Stimulated activated CD8-positive, alpha-beta memory T cell treated with anti-CD3 and anti-CD28 coated beads, Interleukin-12 subunit alpha, Interleukin-12 subunit beta, amount 100 ng/mL, for 4 hours (primary cell): Measurements from ENCODE around the gene MT1X.
A peak's percentile ranks its signal among the peaks of the same experiment; 100 is the strongest.
"Not testable (repeated sequence)": the region's sequence is repeated elsewhere in the genome, so short reads cannot be mapped to it uniquely, and the experiment has no call there.

ENCODE experiments used
- DNase-seq: peaks from one replicate; pipeline ENCODE4 v3.0.0-alpha.2; 2020; ENCODE audit warnings: low read depth

Gene MT1X

DNA sequence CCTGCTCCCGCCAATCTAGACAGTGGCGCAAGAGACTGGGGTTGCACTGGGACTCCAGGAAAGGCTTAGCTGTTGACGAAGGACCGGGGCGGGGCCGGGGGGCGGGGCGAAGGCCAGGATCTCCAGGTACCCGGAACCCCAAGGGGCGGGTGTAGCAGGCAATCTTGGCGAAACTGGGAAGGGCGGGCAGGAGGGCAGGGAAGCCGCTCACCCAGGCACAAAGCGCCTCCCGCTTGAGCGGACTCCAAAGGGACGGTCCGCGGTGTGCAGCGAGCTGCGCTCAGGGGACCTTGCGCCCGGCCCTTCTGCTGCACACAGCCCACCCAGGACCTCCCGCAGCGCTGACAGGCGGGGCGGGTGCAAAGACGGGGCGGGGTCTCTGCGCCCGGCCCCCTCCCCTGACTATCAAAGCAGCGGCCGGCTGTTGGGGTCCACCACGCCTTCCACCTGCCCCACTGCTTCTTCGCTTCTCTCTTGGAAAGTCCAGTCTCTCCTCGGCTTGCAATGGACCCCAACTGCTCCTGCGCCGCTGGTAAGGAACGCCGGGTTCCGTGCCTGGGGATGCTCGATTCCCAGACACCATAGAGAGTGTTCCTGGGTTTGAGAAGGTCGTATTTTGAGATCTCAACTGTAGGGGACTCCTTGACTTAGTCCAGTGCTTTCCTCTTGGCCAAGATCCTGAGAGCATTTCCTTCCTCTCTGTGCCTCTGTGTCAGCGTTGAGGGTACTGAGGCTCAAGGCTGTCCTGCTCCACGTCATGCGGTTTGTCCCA lies 24.5 kb upstream of the MT1X start, which contains the start of gene MT1F:
MT1F (plus strand) TSS at position 405 of the 772 bp plus-strand sequence; CDS start at position 505, 100 bp downstream.
- DNase-seq, result peak; percentile 42

- DNase-seq, result no peak
Measured at GRCh38 chr16:56658327-56658875, 23.9 kb upstream of the MT1X start.

DNA sequence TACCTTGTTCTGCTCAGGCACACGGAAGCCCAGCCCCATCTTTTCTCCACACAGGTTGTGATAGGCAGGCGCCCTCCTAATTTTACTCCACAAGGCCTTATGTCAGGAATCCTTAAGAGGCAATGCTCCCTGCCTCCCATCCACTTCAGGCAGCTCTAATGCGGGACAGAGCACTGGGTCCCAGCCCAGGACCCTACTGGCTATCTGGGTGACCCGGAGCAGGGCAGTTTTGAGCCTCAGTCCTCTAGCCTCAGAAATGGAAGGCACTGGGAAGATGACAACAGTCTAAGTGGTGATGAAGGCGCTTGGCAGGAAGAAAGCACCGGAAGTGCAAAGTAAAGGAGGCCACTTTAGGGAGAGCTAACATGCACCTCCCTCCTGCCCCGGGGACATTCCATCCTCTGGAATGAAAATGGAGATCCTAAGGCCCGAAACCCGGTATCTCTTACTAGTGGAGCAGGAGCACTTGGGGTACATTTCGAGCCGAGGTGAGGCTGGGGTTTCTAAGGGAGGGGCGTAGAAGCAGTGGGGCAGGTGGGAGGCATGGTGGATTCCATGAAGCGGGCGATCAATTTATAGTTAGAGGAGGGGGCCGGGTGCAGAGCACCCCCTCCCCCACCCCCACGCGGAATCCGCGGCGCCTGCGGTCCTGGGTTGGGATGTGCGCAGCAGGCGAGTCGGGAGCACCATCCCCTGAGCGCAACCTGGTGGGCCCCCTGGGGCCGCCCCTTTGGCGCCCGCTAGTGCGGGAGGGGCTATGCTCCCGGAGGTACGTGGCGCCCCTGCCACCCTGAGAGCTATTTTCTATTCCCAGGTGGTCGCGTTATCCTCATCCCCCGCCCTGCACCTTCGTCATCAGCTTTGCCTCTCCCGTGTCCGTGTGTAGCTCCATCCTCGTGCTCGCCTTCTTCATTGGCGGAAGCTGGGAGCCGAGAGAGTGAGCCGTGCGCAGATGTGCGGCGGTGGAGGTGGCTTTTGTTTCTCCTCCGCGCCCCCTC lies 19.6 kb upstream of the MT1X start:
- no peak for DNase-seq

- no peak for DNase-seq
Measured at GRCh38 chr16:56664506-56664905, 17.8 kb upstream of the MT1X start.

DNA sequence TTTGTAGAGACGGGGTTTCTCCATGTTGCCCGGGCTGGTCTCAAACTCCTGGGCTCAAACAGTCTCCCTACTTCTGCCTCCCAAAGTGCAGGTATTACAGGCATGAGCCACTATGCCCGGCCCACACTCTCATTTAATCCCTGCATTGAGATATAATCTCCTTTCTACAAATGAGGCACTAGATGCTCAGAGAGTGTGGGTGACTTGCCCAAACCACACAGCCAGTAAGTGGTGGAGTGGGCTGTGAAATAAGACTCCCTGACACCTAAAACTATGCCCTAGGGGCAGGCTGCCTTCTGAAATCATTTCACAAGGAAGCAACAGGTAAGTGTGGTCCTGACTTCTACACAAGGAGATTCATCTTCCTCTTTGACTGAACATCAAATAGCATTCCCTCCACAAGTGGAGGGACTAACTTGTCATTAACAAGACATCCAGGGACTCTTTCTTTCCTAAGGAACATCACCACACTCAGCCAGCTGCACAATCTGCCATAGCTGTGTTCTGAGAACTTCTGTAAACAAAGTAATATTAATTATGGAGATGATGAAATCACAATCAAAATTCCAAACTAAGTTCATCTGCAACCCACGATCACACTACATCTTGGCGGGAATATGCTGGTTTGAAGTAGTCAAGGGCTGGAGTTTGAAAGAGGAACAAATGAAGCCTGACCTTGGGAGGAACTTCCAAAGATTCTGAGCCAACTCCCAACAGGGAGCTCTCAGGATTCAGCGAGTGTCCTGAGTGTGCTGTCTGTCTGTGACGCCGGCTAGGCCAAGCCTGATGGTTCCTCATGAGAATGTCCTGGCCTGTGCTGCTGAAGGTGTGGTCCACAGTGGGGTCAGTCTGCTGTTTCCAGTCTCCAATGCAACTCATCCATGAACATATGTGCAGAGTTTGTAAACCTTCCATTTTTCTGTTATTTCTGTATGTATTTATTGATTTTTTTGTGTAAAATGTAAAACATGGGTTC lies 16.7 kb upstream of the MT1X start:
- not testable (repeated sequence) for DNase-seq

- no peak for DNase-seq
Measured at GRCh38 chr16:56667581-56668571, 14.4 kb upstream of the MT1X start, which contains the start of gene MT1G. TSS of gene MT1G (minus strand) at chr16:56668065. CDS start at chr16:56667993, 72 bp downstream.

DNA sequence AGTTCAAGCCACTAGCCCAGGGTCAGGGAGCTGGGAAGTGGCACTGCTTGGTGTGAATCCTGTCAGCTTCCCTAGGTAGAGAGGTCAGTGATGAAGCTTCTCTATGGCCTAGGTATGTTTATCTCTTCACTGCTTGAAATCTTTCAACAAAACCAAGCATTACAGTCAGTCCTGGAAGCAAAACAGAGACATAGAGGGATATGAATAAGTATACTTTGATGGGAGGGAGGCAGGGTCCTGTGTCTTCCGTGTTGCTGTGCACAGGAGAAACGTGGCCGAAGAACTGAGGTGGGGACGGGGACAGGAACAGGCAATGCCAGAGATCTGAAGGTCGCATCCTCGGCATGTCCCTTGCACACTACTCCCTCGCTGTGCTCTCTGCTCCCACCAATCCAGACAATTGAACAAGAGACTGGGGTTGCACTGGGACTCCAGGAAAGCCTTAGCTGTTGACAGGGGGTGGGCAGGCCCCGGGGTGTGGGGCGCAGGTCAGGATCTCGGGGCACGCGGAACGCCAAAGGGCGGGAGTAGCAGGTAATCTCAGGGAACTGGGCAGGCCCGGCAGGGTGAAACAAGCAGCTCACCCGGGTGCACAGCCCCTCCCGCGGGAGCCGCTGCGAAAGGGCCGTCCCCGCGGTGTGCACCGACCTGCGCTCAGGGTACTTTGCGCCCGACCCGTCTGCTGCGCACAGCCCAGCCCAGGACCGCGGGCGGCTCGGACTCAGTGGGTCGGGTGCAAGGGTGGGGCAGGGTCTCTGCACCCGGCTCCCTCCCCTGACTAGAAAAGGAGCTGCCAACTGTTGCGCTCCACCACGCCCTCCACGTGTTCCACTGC lies 13.0 kb upstream of the MT1X start, which contains the start of gene MT1H:
MT1H (plus strand) TSS at position 810 of the 835 bp plus-strand sequence. CDS start 71 bp downstream, outside the sequence.
- no peak for DNase-seq

DNA sequence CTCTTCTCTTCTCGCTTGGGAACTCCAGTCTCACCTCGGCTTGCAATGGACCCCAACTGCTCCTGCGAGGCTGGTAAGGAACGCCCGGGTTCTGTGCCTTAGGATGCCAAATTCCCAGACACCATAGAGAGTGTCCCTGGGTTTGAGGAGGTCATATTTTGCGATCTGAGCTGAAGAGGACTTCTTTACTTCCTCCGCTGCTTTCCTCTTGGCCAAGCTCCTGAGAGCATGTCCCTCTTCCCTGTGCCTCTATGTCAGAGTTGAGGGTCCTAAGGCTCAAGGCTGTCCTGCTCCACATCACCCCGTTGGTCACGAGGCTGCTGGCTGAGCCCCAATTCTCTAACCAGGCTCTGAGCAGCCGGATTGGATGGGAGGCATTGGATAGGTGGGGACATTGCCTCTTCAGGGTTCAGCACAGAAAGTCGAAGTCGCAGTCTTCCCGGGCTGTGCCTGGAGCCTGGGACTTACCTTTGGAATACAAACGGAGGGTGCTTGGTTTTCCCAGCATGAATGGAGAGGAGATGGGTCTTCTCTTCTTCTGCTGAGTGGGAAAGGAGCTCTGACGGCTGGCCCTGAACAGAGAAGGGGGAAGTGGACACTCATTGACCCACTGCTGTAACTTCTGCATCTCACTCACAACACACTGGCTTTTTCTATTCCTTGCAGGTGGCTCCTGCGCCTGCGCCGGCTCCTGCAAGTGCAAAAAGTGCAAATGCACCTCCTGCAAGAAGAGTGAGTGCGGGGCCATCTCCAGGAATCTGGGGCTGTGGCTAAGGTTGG lies 12.2 kb upstream of the MT1X start:
- no peak for DNase-seq

DNA sequence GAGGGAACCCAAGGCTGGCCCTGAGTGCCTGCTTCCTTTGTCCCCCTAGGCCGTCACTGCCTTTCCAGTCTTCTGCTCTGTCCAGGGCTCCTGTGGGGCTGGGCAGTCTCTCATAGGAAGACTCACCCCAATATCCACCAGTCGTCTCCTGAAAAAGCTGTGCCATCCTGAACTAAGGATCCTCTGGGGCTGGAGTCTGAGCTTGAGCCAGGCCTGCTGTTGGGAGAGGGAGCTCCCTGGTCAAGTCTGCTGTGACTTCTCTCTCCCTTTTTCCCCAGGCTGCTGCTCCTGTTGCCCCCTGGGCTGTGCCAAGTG lies 11.7 kb upstream of the MT1X start:
- no peak for DNase-seq

- DNase-seq, result not testable (repeated sequence)
Measured at GRCh38 chr16:56671691-56672090, 10.6 kb upstream of the MT1X start.

DNA sequence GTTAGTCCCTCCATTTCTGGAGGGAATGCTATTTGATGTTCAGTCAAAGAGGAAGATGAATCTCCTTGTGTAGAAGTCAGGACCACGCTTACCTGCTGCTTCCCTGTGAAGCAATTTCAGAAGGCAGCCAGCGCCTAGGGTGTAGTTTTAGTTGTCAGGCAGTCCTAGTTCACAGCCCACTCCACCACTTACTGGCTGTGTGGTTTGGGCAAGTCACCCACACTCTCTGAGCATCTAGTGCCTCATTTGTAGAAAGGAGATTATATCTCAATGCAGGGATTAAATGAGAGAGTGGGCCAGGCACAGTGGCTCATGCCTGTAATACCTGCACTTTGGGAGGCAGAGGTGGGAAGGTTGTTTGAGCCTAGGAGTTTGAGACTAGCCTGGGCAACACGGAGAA lies 10.1 kb upstream of the MT1X start:
- not testable (repeated sequence) for DNase-seq

- no peak for DNase-seq
Measured at GRCh38 chr16:56672761-56673536, 9.3 kb upstream of the MT1X start.

GRCh38 chr16:56673921-56674320 lies 8.3 kb upstream of the MT1X start:
- no peak for DNase-seq

GRCh38 chr16:56674570-56674969 lies 7.7 kb upstream of the MT1X start:
- not testable (repeated sequence) for DNase-seq

DNA sequence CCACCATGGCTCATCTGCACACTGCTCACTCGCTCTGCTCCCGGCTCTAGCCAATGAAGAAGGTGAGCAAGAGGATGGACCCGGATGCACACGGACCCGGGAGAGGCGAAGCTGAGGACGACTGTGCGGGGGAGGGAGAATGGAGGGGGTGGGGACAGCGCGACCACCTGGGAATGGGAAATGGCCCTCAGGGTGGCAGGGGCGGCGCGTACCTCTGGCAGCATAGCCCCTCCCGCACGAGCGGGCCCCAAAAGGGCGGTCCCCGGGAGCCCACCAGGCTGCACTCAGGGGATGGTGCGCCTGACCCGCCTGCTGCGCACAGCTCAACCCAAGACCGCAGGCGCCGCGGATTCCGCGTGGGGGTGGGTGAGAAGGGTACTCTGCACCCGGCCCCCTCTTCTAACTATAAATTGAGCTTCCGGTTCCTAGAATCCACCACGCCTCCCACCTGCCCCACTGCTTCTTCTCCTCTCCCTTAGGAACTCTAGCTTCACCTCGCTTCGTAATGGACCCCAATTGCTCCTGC lies 6.5 kb upstream of the MT1X start:
- peak; percentile 40 for DNase-seq

GRCh38 chr16:56677474-56677873 lies 4.8 kb upstream of the MT1X start:
- no peak for DNase-seq

- DNase-seq, result no peak
Measured at GRCh38 chr16:56679078-56679730, 3.1 kb upstream of the MT1X start.
